ENCODE results near the gene HMGCR.
"Not testable (repeated sequence)": the region's sequence is repeated elsewhere in the genome, so short reads cannot be mapped to it uniquely, and the experiment has no call there.

The HMGCR gene

DNA sequence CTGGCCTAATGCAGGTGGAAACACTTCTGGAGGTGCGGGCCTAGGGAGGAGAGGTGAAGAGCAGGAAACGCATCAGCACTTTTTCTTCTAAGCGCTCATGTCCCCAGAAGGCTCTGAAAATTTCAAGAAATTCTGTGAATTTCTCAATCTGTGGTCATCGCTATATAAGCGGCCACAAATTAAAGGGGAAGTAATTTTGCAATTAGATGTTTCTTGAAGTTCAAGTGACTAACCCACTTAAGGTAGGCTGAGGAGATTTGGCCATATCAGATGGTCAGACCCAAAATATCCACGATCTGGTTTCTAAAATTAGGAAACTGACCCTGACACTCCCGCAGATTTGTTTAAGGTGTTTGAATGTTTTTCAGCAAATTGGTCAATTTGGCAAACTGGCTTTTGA is 16.6 kb upstream of the HMGCR start:
- TF ChIP-seq, protein P1, sequence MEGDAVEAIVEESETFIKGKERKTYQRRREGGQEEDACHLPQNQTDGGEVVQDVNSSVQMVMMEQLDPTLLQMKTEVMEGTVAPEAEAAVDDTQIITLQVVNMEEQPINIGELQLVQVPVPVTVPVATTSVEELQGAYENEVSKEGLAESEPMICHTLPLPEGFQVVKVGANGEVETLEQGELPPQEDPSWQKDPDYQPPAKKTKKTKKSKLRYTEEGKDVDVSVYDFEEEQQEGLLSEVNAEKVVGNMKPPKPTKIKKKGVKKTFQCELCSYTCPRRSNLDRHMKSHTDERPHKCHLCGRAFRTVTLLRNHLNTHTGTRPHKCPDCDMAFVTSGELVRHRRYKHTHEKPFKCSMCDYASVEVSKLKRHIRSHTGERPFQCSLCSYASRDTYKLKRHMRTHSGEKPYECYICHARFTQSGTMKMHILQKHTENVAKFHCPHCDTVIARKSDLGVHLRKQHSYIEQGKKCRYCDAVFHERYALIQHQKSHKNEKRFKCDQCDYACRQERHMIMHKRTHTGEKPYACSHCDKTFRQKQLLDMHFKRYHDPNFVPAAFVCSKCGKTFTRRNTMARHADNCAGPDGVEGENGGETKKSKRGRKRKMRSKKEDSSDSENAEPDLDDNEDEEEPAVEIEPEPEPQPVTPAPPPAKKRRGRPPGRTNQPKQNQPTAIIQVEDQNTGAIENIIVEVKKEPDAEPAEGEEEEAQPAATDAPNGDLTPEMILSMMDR (IDR thresholded peaks at IDR 0.05; ENCODE audit: extremely low read depth, missing control alignments): no peak
- no peak for DNase-seq (ENCODE audit: low spot score)

DNA sequence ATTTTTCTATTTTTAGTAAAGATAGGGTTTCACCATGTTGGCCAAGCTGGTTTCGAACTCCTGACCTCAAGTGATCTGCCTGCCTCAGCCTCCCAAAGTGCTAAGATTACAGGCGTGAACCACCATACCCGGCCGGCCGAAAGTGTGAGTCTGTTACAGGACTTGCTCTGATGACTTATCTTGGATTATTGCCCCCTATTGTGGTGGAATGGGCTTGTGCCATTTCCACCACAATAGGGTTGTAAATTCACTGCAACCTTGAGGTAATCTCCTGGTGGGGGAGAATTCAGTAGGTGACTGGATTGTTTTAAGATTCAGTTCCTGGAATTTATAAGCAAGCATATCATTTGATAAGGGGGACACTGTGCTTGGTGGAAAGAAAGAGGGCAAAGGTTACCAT is 15.0 kb upstream of the HMGCR start:
- DNase-seq (ENCODE audit: low spot score): no peak
- TF ChIP-seq, protein P1 (IDR thresholded peaks at IDR 0.05; ENCODE audit: extremely low read depth, missing control alignments): no peak

DNA sequence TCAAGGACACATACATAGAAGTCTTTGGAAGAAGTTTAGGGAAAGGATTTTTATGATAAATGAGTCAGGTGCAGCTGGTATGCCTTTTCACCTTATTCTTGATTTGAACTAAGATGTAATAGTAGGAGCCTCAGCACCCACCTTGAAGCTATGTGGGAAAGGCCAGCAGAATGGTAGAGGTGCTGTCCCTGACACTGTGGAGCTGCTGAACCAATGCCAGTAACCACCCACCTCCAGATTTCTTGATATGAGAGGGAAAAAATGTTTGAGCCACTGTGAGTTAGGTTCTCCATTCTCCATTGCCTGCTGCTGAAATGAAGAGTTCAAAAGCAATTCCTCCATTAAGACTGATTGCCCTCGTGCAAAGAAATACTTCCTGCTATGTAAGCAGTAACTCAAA is 12.2 kb upstream of the HMGCR start:
- TF ChIP-seq, protein P1 (IDR thresholded peaks at IDR 0.05; ENCODE audit: extremely low read depth, missing control alignments): no peak
- DNase-seq (ENCODE audit: low spot score): no peak

DNA sequence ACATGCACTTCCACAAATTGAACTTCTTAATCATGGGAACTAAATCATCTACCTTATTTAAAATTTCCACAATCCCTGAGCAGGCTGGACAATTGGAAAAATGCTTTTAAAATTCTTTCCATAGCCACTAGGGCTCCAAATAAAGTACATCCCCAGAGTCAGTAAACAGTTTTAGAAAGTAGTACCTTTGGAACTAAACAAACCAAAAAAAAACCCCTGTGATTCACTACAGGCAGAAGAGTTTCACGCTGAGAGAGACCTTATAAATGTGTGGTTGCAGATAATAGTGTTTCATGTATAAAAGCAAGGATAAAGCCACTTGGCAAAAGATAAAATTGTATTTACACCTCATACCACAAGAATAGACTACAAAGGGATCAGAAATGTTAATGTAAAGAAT is 11.8 kb upstream of the HMGCR start:
- TF ChIP-seq, protein P1 (IDR thresholded peaks at IDR 0.05; ENCODE audit: extremely low read depth, missing control alignments): no peak
- DNase-seq (ENCODE audit: low spot score): no peak

DNA sequence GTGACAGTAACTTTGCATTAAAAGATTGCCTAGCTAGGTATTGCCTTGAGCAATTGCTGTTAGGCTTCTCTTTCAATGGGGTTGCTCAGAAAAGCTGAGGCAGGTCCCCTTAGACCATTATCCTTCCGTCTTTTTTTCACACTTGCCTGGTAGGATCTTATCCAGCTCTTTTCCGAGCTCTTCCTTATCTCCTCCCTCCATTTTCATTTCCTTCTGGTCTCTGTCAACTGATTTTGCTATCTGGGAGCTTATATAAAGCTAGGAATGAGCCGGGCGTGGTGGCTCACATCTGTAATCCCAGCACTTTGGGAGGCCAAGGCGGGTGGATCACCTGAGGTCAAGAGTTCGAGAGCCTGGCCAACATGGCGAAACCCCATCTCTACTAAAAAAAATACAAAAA is 6.6 kb upstream of the HMGCR start:
- no peak for DNase-seq (ENCODE audit: low spot score)
- TF ChIP-seq, protein P1 (IDR thresholded peaks at IDR 0.05; ENCODE audit: extremely low read depth, missing control alignments): no peak

DNA sequence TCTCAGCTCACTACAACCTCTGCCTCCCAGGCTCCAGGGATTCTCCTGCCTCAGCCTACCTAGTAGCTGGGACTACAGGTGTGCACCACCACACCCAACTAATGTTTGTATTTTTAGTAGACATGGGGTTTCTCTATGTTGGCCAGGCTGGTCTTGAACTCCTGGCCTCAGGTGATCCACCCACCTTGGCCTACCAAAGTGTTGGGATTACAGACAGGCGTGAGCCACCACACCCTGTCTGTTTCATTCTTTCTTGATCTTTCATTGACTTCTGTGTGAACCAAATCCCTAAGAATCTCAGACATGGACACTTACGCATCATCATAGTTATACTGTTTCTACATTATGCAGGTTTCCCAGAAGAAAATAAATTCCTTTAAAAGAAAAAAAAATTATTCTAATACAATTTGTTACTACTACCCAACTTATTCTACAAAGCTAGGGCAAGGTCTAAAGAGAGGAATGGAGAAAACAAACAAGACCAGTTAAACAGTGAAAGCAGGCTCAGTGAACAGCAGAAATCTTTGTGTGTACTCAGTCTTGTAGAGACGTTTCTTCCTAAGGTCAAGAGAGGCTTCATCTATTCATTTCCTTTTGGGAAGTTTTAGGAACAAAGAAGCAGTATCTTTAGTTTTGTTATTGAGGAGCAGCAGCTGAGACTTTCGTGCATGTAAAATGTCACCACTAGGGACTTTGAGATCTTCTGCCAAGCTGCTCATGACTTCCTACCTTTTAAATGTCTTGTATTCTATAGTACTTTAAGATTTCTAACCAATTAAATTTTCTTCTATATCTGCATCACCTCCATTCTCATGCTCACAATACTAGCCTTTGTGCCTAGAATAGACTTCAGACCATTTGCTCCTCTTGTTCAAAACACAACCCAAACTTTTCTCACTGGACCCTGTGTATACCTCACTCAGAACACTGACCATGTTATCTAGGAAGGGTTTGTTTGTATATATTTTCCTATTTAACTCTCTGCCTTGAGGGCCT is 5.6 kb upstream of the HMGCR start:
- TF ChIP-seq, protein P1 (IDR thresholded peaks at IDR 0.05; ENCODE audit: extremely low read depth, missing control alignments): no peak
- DNase-seq (ENCODE audit: low spot score): peak; percentile 14

DNA sequence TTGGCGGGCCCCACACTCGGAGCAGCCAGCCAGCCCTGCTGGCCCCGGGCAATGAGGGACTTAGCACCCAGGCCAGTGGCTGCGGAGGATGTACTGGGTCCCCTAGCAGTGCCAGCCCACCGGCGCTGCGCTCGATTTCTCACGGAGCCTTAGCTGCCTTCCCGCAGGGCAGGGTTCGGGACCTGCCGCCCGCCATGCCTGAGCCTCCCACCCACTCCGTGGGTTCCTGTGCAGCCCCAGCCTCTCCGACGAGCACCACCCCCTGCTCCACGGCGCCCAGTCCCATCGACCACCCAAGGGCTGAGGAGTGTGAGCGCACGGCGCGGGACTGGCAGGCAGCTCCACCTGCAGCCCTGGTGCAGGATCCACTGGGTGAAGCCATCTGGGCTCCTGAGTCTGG is 3.3 kb upstream of the HMGCR start:
- not testable (repeated sequence) for DNase-seq (ENCODE audit: low spot score)

DNA sequence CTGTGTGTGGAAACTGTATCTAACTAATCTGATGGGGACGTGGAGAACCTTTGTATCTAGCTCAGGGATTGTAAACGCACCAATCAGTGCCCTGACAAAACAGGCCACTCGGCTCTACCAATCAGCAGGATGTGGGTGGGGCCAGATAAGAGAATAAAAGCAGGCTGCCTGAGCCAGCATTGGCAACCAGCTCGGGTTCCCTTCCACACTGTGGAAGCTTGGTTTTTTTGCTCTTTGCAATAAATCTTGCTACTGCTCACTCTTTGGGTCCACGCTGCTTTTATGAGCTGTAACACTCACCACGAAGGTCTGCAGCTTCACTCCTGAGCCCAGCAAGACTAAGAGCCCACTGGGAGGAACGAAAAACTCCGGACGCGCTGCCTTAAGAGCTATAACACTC is 2.6 kb upstream of the HMGCR start:
- not testable (repeated sequence) for DNase-seq (ENCODE audit: low spot score)
